GM18861 (cell line): Measurements from ENCODE around the gene IL17RC.
"Not testable (repeated sequence)": the region's sequence is repeated elsewhere in the genome, so short reads cannot be mapped to it uniquely, and the experiment has no call there.

ENCODE experiments used
- ATAC-seq: cut with Tn5 transposase; IDR thresholded peaks from one replicate; pipeline ENCODE4 v1.9.1; 2021; ENCODE audit not compliant: unreplicated experiment

Gene IL17RC, protein sequence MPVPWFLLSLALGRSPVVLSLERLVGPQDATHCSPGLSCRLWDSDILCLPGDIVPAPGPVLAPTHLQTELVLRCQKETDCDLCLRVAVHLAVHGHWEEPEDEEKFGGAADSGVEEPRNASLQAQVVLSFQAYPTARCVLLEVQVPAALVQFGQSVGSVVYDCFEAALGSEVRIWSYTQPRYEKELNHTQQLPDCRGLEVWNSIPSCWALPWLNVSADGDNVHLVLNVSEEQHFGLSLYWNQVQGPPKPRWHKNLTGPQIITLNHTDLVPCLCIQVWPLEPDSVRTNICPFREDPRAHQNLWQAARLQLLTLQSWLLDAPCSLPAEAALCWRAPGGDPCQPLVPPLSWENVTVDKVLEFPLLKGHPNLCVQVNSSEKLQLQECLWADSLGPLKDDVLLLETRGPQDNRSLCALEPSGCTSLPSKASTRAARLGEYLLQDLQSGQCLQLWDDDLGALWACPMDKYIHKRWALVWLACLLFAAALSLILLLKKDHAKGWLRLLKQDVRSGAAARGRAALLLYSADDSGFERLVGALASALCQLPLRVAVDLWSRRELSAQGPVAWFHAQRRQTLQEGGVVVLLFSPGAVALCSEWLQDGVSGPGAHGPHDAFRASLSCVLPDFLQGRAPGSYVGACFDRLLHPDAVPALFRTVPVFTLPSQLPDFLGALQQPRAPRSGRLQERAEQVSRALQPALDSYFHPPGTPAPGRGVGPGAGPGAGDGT

DNA sequence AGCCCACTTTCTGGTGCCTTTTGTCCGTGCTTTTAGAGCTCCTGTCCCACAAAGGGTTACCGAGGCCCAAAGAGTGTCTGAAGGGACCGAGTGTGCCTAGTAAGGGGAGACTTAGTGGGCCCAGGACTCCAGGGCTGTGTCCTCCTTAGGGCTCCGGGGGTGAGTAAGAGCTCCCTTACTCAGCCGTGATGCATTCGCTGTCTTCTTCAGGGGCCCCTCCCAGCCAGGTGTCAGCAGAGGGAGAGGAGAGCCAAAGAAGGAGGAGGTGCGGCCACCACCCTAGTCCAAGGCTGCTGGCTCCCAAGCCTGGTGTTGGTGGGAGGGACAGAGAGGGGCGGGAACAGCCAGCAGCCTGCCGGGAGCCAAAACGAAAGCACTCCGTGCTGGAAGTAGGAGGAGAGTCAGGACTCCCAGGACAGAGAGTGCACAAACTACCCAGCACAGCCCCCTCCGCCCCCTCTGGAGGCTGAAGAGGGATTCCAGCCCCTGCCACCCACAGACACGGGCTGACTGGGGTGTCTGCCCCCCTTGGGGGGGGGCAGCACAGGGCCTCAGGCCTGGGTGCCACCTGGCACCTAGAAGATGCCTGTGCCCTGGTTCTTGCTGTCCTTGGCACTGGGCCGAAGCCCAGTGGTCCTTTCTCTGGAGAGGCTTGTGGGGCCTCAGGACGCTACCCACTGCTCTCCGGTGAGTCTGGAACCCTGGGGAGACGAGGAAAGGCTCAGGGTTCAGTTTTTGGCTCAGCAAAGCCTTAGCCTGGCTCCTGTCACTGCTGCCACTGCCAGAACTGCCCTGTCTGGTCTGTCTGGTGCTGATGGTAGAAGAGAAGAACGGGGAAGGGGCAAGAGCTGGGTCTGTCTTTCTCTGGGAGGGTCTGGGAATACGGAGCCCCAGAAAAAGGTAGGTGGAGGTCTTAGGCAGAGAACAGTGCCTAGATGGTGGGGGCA lies at the start of gene IL17RC:
TSS of gene IL17RC (plus strand) at position 365 of the 947 bp plus-strand sequence. CDS start at position 583, 218 bp downstream.
- ATAC-seq = no peak

GRCh38 chr3:9867106-9867505 lies 49.8 kb upstream of the IL17RC start:
- ATAC-seq = no peak

GRCh38 chr3:9869955-9870354 lies 46.9 kb upstream of the IL17RC start:
- ATAC-seq = no peak

GRCh38 chr3:9870978-9871377 lies 45.9 kb upstream of the IL17RC start:
- ATAC-seq = no peak

DNA sequence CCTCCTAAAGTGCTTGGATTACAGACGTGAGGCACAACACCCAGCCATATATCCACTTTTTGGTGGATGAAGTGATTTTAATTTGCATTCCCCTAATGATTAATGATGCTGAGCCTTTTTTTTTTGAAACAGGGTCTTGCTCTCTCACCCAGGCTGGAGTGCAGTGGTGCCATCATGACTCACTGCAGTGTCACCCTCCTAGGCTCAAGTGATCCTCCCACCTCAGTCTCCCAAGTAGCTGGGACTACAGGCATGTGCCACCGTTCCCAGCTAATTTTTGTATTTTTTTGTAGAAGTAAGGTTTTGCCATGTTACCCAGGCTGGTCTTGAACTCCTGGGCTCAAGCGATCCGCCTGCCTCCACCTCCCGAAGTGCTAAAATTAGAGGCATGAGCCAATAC lies 44.8 kb upstream of the IL17RC start:
- ATAC-seq = not testable (repeated sequence)

DNA sequence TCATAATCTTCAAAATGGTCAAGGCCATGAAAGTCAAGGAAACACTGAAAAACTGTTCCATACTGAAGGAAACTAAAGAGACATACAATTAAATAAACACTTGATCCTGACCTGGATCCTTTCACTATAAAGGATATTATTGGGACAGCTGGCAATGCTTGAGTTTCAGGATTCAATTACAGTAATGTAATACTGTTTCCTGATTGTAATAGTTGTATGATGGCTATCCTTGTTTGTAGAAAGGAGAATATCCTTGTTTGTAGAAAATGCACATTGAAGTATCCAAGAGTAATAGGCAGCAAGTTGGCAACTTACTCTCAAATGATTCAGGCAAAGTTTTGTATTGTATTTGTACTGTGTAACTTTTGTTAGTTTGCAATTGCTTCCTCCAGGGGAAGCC lies 41.5 kb upstream of the IL17RC start:
- no peak for ATAC-seq

- ATAC-seq = not testable (repeated sequence)
These were observed 40.6 kb upstream of the IL17RC start for GRCh38 chr3:9876255-9876654.

DNA sequence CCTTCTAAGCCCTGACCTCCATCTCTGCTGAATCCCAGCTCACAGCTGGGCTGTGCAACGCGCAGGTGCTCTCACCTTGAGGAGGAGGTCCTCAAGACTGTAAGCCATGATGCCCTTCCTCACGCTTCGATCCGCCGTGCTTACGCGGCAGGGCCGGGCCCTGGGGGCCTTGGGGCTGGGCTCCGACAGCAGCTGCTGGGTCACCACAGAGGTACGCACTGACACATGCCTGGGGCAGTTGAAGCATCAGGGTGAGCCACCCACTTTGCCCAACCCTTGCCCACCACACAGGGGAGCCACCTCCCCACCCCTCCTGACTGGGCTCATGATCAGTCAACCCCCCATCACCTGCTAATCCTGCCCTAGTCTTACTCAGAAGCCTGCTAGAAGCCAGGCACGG lies 39.9 kb upstream of the IL17RC start:
- ATAC-seq = no peak

- ATAC-seq = no peak
These were observed 38.2 kb upstream of the IL17RC start for GRCh38 chr3:9878700-9879099.

GRCh38 chr3:9879830-9880549 lies 36.9 kb upstream of the IL17RC start, which contains the start of gene CIDEC:
Gene CIDEC, minus strand, starts transcription at chr3:9880253. Its CDS starts 1,767 bp downstream, at chr3:9878486.
- no peak for ATAC-seq

DNA sequence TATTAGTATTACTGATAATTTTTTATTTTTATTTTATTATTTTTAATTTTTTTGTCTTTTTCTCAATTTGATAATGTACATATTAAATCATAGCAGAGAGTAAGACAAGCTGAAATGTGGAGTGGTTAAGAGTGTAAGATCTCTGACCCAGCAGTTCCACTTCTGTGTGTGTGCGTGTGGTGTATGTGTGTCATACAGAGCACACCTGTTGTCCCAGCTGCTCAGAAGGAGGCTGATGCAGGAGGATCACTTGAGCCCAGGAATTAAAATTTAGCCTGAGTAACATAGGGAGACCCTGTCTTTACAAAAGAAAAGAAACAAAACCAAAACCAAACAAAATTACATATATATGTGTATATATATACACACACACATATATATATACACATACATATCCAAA lies 35.5 kb upstream of the IL17RC start:
- ATAC-seq = no peak

DNA sequence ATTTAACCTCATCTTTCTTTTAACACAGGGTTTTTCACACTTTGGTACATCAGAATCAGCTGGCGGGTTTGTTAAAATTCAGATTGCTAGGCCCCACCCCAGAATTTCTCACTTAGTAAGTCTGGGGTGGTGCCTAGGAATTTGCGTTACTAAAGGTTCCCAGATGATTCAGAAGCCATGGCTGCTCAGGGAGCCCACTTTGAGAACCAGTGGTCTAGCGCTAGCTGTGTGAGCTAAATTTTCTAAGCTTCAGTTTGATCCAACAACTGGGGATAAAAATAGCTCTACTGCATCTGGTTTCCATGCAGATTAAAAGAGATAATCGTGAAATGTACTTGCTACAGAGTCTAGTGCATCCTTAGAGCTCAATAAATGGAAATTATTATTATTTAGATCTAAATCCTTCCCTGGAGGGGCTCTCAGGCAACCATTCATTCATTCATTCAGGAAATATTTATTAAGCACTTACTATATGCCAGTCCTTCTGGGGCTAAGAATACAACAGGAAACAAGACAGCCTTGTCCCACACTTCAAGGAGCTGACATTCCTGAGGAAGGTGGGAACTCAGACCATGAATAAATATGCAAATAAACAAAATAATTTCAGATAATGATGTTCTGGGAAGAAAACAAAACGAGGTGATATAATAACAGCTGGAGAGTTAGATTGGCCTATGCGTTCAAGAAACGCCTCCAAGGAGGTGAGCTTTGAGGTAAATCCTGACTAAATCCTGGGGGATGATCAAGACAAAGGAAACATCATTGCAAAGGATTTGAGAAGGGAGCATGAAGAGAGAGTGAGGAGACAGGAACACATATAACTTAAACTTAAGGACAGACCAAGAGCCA lies 33.0 kb upstream of the IL17RC start:
- no peak for ATAC-seq

GRCh38 chr3:9884555-9885165 lies 32.2 kb upstream of the IL17RC start:
- ATAC-seq = no peak

- ATAC-seq = no peak
These were observed 30.6 kb upstream of the IL17RC start for GRCh38 chr3:9886328-9886727.

DNA sequence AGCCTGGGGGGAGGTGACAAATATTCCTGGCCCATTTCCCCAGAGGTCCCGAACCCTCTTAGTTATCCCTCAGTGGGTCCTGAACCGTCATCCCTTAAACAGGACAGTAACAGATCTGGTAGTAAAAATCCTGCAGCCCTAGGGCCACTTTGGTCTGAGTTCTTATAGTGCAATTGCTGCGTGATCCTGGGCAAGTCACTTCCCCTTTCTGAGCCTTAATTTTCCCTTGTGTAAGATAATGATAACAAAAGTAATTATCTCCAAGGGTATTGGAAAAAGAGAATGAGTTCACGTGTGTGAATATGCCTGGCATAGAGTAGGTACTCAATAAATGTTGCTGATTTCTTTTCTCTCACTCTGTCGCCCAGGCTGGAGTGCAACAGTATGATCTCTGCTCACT lies 29.4 kb upstream of the IL17RC start:
- ATAC-seq = no peak

DNA sequence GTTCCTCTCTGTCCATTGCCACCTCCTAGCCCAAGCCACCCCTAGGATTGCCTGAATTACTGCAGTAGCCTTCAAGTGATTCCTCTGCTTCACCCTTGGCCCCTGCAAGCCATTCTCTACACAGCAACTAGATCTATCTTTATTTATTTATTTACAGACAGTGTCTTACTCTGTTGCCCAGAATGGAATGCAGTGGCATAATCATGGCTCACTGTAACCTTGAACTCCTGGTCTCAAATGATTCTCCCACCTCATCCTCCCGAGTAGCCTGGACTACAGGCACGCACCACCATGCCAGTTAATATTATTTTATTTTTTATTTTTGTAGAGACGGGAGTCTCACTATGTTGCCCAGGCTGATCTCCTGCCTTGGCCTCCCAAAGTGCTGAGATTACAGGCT lies 28.4 kb upstream of the IL17RC start:
- ATAC-seq = no peak

DNA sequence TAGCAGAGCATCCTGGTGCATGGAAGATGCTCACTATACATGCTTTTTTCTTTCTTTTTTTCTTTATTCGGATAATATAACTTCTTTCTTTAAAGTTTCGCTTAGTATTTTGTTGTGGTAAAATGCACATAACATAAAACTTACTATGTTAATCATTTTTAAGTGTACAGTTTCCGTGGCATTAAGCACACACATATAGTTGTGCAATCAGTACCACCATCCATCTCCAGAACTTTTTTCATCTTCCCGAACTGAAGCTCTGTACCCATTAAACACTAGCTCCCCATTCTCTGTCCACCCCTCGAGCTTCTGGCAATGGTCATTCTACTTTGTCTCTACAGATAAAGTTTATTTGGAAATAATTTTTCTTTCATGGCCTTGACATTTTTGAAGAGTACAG lies 27.5 kb upstream of the IL17RC start:
- no peak for ATAC-seq

GRCh38 chr3:9890249-9891071 lies 26.4 kb upstream of the IL17RC start, which contains the start of gene JAGN1:
Gene JAGN1, plus strand, starts transcription at chr3:9890610. Its CDS starts 113 bp downstream, at chr3:9890723.
- peak; percentile 51 for ATAC-seq
